Osteocyte (in vitro differentiated cells): Measurements from ENCODE around the gene SLC22A23. TPM values are rescaled to one million over a fixed set of nuclear protein-coding genes. Genes with fewer than 3 reads are reported as not detected.

Source experiments
- DNase-seq: peaks from one replicate; pipeline ENCODE4 v3.0.0; 2021; ENCODE audit warnings: mixed read lengths; ENCODE audit not compliant: unreplicated experiment; ENCODE audit errors: extremely low spot score
- H3K27ac Mint-ChIP-seq: one replicate; pipeline ENCODE4 v1.8.0; 2021; ENCODE audit warnings: mild to moderate bottlenecking, mixed read lengths; ENCODE audit not compliant: unreplicated experiment
- H3K27me3 Mint-ChIP-seq: one replicate; pipeline ENCODE4 v1.8.0; 2021; ENCODE audit warnings: mixed read lengths; ENCODE audit not compliant: unreplicated experiment
- H3K36me3 Mint-ChIP-seq: one replicate; pipeline ENCODE4 v1.8.0; 2021; ENCODE audit warnings: mixed read lengths; ENCODE audit not compliant: unreplicated experiment
- H3K4me1 Mint-ChIP-seq: one replicate; pipeline ENCODE4 v1.8.0; 2021; ENCODE audit warnings: mixed read lengths; ENCODE audit not compliant: unreplicated experiment
- H3K4me3 Mint-ChIP-seq: one replicate; pipeline ENCODE4 v1.8.0; 2021; ENCODE audit warnings: mild to moderate bottlenecking, moderate library complexity, mixed read lengths; ENCODE audit not compliant: unreplicated experiment
- H3K9me3 Mint-ChIP-seq: one replicate; pipeline ENCODE4 v1.8.0; 2021; ENCODE audit warnings: mixed read lengths; ENCODE audit not compliant: unreplicated experiment
- CTCF ChIP-seq: fragments of 200-600 bp; sonication (generic); IDR thresholded peaks from 2 replicates; pipeline ENCODE4 v1.5.0; 2021; ENCODE audit warnings: antibody characterized with exemption, mild to moderate bottlenecking, moderate library complexity
- total RNA-seq: library from RNA; stranded (reverse); gene quantifications from 2 replicates; pipeline ENCODE4 v1.2.1, GENCODE V29; 2021

The SLC22A23 gene
- total RNA-seq, 1 donor from 2014 or later, result 10.4 TPM

GRCh38 chr6:3253597-3253961 lies 203.3 kb downstream of the SLC22A23 start:
- Mint-ChIP-seq H3K9me3 (peaks cover 6% of the 10 kb centered on the region), H3K27ac (no peak overlapping the region), H3K4me3 (no peak overlapping the region), H3K27me3 (no peaks in the 10 kb centered on the region), H3K36me3 (no peaks in the 10 kb centered on the region), H3K4me1 (peaks cover 20% of the 10 kb centered on the region)
- DNase-seq, result no peak
- TF ChIP-seq CTCF, result no peak

GRCh38 chr6:3252861-3253596 lies 203.8 kb downstream of the SLC22A23 start:
- Mint-ChIP-seq H3K27ac (no peak overlapping the region), H3K9me3 (peaks cover 6% of the 10 kb centered on the region), H3K4me3 (no peak overlapping the region), H3K27me3 (no peaks in the 10 kb centered on the region), H3K36me3 (no peaks in the 10 kb centered on the region), H3K4me1 (peaks cover 25% of the 10 kb centered on the region)
- TF ChIP-seq CTCF, result no peak
- DNase-seq, result no peak

- Mint-ChIP-seq H3K9me3 (peaks cover 6% of the 10 kb centered on the region), H3K4me3 (no peak overlapping the region), H3K27me3 (no peaks in the 10 kb centered on the region), H3K36me3 (no peaks in the 10 kb centered on the region), H3K27ac (no peak overlapping the region), H3K4me1 (peaks cover 32% of the 10 kb centered on the region)
- TF ChIP-seq CTCF, result no peak
- DNase-seq, result no peak
Observed at GRCh38 chr6:3252369-3252768, 204.5 kb downstream of the SLC22A23 start.

- no peaks in the 10 kb centered on the region for H3K36me3 Mint-ChIP-seq
- H3K9me3 Mint-ChIP-seq, result peaks cover 6% of the 10 kb centered on the region
- H3K4me1 Mint-ChIP-seq, result peaks cover 38% of the 10 kb centered on the region
- TF ChIP-seq CTCF, result peak; percentile 97
- H3K27me3 Mint-ChIP-seq, result no peaks in the 10 kb centered on the region
- DNase-seq, result peak; percentile 94
- peak overlapping the region; percentile 10 for H3K4me3 Mint-ChIP-seq
- H3K27ac Mint-ChIP-seq, result no peak overlapping the region
Observed at GRCh38 chr6:3251462-3252314, 205.2 kb downstream of the SLC22A23 start.

GRCh38 chr6:3250231-3250675 lies 206.6 kb downstream of the SLC22A23 start:
- Mint-ChIP-seq H3K4me3 (no peak overlapping the region), H3K9me3 (peaks cover 6% of the 10 kb centered on the region), H3K36me3 (no peaks in the 10 kb centered on the region), H3K4me1 (peaks cover 43% of the 10 kb centered on the region), H3K27ac (no peak overlapping the region), H3K27me3 (no peaks in the 10 kb centered on the region)
- no peak for TF ChIP-seq CTCF
- no peak for DNase-seq
